Activated CD8-positive, alpha-beta T cell treated with anti-CD3 and anti-CD28 coated beads for 36 hours (primary cell): ENCODE data around the gene CARS2. TPM values are rescaled to one million over a fixed set of nuclear protein-coding genes. Genes with fewer than 3 reads are reported as not detected.
A peak's percentile ranks its signal among the peaks of the same experiment; 100 is the strongest.
"Not testable (repeated sequence)": the region's sequence is repeated elsewhere in the genome, so short reads cannot be mapped to it uniquely, and the experiment has no call there.

ENCODE experiments used
- ATAC-seq: fragments of 200-7000 bp; cut with Tn5 transposase; one replicate; pipeline ENCODE4 v1.10.0; 2021; ENCODE audit warnings: mild to moderate bottlenecking, moderate library complexity
- CTCF ChIA-PET: fragments of 350-600 bp; sonication (Branson Sonifier 250); formaldehyde crosslinking; loops from one replicate; lab custom pipeline; 2021; ENCODE audit warnings: antibody characterized with exemption; lab: Charles Lee
- POLR2A ChIA-PET: fragments of 350-600 bp; sonication (Branson Sonifier 250); formaldehyde crosslinking; loops from one replicate; lab custom pipeline; 2021; ENCODE audit warnings: antibody characterized with exemption; lab: Charles Lee
- DNase-seq: peaks from one replicate; pipeline ENCODE4 v3.0.0-alpha.2; 2020
- H3K27ac Mint-ChIP-seq: one replicate; pipeline ENCODE4 v1.8.0; 2021; ENCODE audit warnings: mild to moderate bottlenecking, mixed read lengths
- H3K27me3 Mint-ChIP-seq: one replicate; pipeline ENCODE4 v1.8.0; 2021; ENCODE audit warnings: mixed read lengths
- H3K36me3 Mint-ChIP-seq: one replicate; pipeline ENCODE4 v1.8.0; 2021; ENCODE audit warnings: low read depth, mixed read lengths
- H3K4me1 Mint-ChIP-seq: one replicate; pipeline ENCODE4 v1.8.0; 2021; ENCODE audit warnings: low read depth, mixed read lengths
- H3K4me3 Mint-ChIP-seq: one replicate; pipeline ENCODE4 v1.8.0; 2021; ENCODE audit warnings: mild to moderate bottlenecking, moderate library complexity, mixed read lengths
- H3K9me3 Mint-ChIP-seq: one replicate; pipeline ENCODE4 v1.8.0; 2021; ENCODE audit warnings: mixed read lengths
- CTCF ChIP-seq: fragments of 200-600 bp; IDR thresholded peaks from one replicate; pipeline ENCODE4 v1.8.0; 2022; ENCODE audit warnings: antibody characterized with exemption, mild to moderate bottlenecking
- intact Hi-C: fragments of 100-400 bp; cut with micrococcal nuclease; formaldehyde crosslinking; loops from one replicate; pipeline ENCODE4 v1.10.0; 2022
- total RNA-seq, 2 experiments: library from RNA; stranded (reverse); gene quantifications; one replicate each; pipeline ENCODE4 v1.2.3, GENCODE V29; 2021

Gene CARS2
- total RNA-seq, 2 experiments from 2014 or later, result 60.7 to 63.0 TPM

GRCh38 chr13:110677731-110678545 is 28.0 kb downstream of the CARS2 start:
- ChIA-PET POLR2A (interaction anchor here (0.6 kb wide), 1 partner anchor 253 kb away, joined by 3 read pairs; no protein-coding TSS in a partner anchor), CTCF (interaction anchor here (0.6 kb wide), 1 partner anchor 378 kb away, joined by 5 read pairs; no protein-coding TSS in a partner anchor)
- intact Hi-C loops, result no loop called here
- no peak for TF ChIP-seq CTCF
- peak; percentile 25 for ATAC-seq
- peak; percentile 17 for DNase-seq
- H3K36me3 Mint-ChIP-seq, result peaks cover 79% of the 10 kb centered on the region
- H3K4me3 Mint-ChIP-seq, result no peak overlapping the region
- no peaks in the 10 kb centered on the region for H3K27me3 Mint-ChIP-seq
- H3K4me1 Mint-ChIP-seq, result peaks cover 28% of the 10 kb centered on the region
- no peak overlapping the region for H3K27ac Mint-ChIP-seq
- peaks cover 10% of the 10 kb centered on the region for H3K9me3 Mint-ChIP-seq

GRCh38 chr13:110676595-110677587 is 29.0 kb downstream of the CARS2 start:
- Mint-ChIP-seq H3K36me3 (peaks cover 80% of the 10 kb centered on the region), H3K27me3 (no peaks in the 10 kb centered on the region), H3K9me3 (peaks cover 10% of the 10 kb centered on the region), H3K4me3 (peak overlapping the region; percentile 15), H3K27ac (peak overlapping the region; percentile 74), H3K4me1 (peaks cover 35% of the 10 kb centered on the region)
- intact Hi-C loops, result no loop called here
- ChIA-PET POLR2A (interaction anchor here (0.6 to 1.4 kb wide), 3 partner anchors 13 to 62 kb away, joined by 3 to 5 read pairs (median 3); no protein-coding TSS in a partner anchor), CTCF (no interaction called here)
- peak; percentile 54 for DNase-seq
- no peak for TF ChIP-seq CTCF
- peak; percentile 62 for ATAC-seq

- not testable (repeated sequence) for ATAC-seq
Observed at GRCh38 chr13:110669814-110670213, 36.1 kb downstream of the CARS2 start.

GRCh38 chr13:110669036-110669435 is 36.9 kb downstream of the CARS2 start:
- Mint-ChIP-seq H3K27ac (no peak overlapping the region), H3K27me3 (no peaks in the 10 kb centered on the region), H3K9me3 (no peaks in the 10 kb centered on the region), H3K4me1 (peaks cover 21% of the 10 kb centered on the region), H3K36me3 (peaks cover 58% of the 10 kb centered on the region), H3K4me3 (no peak overlapping the region)
- ATAC-seq (no peak), DNase-seq (no peak)
- intact Hi-C loops, result no loop called here
- CTCF ChIA-PET, result interaction anchor here (1.9 kb wide), 1 partner anchor 12 kb away, joined by 5 read pairs; no protein-coding TSS in a partner anchor
- no peak for TF ChIP-seq CTCF
- POLR2A ChIA-PET, result no interaction called here

More at GRCh38 chr13:110669814-110670213, 36.1 kb downstream of the CARS2 start:
- H3K27me3 Mint-ChIP-seq, H3K27ac Mint-ChIP-seq, POLR2A ChIA-PET, intact Hi-C loops, DNase-seq, H3K9me3 Mint-ChIP-seq, H3K4me3 Mint-ChIP-seq: not testable (repeated sequence)
- H3K36me3 Mint-ChIP-seq, result peaks cover 65% of the 10 kb centered on the region
- CTCF ChIA-PET, result interaction anchor here (1.9 kb wide), 1 partner anchor 11 kb away, joined by 5 read pairs; no protein-coding TSS in a partner anchor
- peaks cover 22% of the 10 kb centered on the region for H3K4me1 Mint-ChIP-seq

GRCh38 chr13:110666255-110666533 is 39.7 kb downstream of the CARS2 start:
- TF ChIP-seq CTCF, result no peak
- H3K4me3 Mint-ChIP-seq, result no peak overlapping the region
- H3K27ac Mint-ChIP-seq, result no peak overlapping the region
- POLR2A ChIA-PET, result interaction anchor here (0.6 kb wide), 1 partner anchor 776 kb away, joined by 3 read pairs; no protein-coding TSS in a partner anchor
- CTCF ChIA-PET, result no interaction called here
- H3K4me1 Mint-ChIP-seq, result peaks cover 8% of the 10 kb centered on the region
- H3K36me3 Mint-ChIP-seq, result peaks cover 59% of the 10 kb centered on the region
- intact Hi-C loops, result no loop called here
- H3K27me3 Mint-ChIP-seq, result no peaks in the 10 kb centered on the region
- no peaks in the 10 kb centered on the region for H3K9me3 Mint-ChIP-seq
- DNase-seq, result no peak
- no peak for ATAC-seq
